H1 (cell line): ENCODE data around the gene NXPH1. TPM values are rescaled to one million over a fixed set of nuclear protein-coding genes. Genes with fewer than 3 reads are reported as not detected.

Experiments used
- NANOG ChIP-seq: IDR thresholded peaks from 2 replicates; pipeline ENCODE4 v1.6.1; 2011; ENCODE audit warnings: low read length, low read depth, mild to moderate bottlenecking, inconsistent platforms; ENCODE audit not compliant: insufficient read depth, poor library complexity, severe bottlenecking
- RAD21 ChIP-seq, 2 experiments: IDR thresholded peaks in 1 of 2; conservative IDR thresholded peaks in 1 of 2; 2 replicates each; pipeline ENCODE4 v1.6.1; 2011; ENCODE audit warnings: low read depth in 2 of 2, low read length in 2 of 2, improper control_type of control experiment in 1 of 2, inconsistent platforms in 1 of 2, mild to moderate bottlenecking in 1 of 2, moderate library complexity in 1 of 2
- SIRT6 ChIP-seq: IDR thresholded peaks from one replicate; pipeline ENCODE4 v1.7.1; 2012; ENCODE audit warnings: low read length, inconsistent platforms
- TAF7 ChIP-seq: optimal IDR thresholded peaks from 2 replicates; pipeline ENCODE3; 2011; ENCODE audit warnings: low read depth, mild to moderate bottlenecking, inconsistent platforms, low read length, moderate library complexity, borderline replicate concordance
- polyA plus RNA-seq, 7 experiments: library from polyadenylated mRNA; depleted of rRNA in 3 of 7; stranded (reverse) in 5 of 7; unstranded in 2 of 7; fragments of >200 nt in 5 of 7; fragments of 200-250 nt in 2 of 7; gene quantifications; 1 replicate in 5 of 7; 2 replicates in 1 of 7; 4 replicates in 1 of 7; pipeline versions ENCODE4 v1.2.1 to v1.2.3, GENCODE V29; 2011 to 2013; ENCODE audit warnings: missing spikeins in 2 of 7, mixed read lengths in 2 of 7
- total RNA-seq: library from RNA; stranded (reverse); fragmentation: NEBNext Ultra II Directional; extraction: Animal tissue kit (Norgen Biotek cat#: 25700); gene quantifications from 2 replicates; pipeline ENCODE4 v1.2.1, GENCODE V29; 2021
- TF ChIP-seq, protein P1 (sequence below): fragments of 300-600 bp; sonication (generic); IDR thresholded peaks from 2 replicates; pipeline ENCODE4 v1.7.1; 2012; ENCODE audit warnings: low read length, moderate library complexity, mild to moderate bottlenecking, inconsistent platforms; ENCODE audit not compliant: insufficient replicate concordance
- TF ChIP-seq, protein P2 (sequence below): IDR thresholded peaks from 2 replicates; pipeline ENCODE4 v1.6.1; 2012; ENCODE audit warnings: inconsistent platforms
- TF ChIP-seq, protein P3 (sequence below): IDR thresholded peaks from 2 replicates; pipeline ENCODE4 v1.6.1; 2011; ENCODE audit warnings: low read length, improper control_type of control experiment

NXPH1 gene
- total and polyA plus RNA-seq, 2 of the 8 experiments (the other 6 are each of a cell fraction or from before 2014, with no cell fraction given), result 0.14 to 1.0 TPM

DNA sequence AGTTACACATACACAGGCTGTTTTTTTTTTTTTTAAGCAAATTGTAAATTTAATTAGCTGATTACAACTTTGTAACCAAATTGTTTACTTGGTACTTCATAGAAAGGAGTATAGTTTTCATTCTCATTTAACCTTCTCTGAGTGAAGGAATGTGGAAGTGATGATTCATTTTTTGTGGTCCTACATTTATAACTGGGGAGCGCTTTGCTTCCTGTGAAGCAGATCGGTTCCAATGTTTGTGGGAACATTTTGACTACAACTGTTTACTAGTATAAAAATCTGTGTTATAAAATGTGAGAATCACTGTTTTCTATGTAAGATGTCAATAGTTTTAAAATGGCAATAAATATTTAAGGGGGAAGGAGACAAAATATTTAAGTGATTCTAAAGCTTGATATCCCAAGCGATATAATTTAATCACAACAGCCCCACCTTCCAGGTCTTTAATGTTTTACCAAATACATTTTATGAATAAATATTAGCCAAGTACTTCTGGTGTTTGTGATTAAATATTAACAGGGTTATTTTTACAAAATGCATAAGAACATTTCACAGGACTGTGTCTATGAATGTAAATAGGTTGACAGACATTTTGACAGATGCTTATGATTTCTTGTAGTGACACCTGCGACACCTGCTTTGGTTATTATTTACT lies 57.1 kb downstream of the NXPH1 start (continued):
- TF ChIP-seq, protein P1, sequence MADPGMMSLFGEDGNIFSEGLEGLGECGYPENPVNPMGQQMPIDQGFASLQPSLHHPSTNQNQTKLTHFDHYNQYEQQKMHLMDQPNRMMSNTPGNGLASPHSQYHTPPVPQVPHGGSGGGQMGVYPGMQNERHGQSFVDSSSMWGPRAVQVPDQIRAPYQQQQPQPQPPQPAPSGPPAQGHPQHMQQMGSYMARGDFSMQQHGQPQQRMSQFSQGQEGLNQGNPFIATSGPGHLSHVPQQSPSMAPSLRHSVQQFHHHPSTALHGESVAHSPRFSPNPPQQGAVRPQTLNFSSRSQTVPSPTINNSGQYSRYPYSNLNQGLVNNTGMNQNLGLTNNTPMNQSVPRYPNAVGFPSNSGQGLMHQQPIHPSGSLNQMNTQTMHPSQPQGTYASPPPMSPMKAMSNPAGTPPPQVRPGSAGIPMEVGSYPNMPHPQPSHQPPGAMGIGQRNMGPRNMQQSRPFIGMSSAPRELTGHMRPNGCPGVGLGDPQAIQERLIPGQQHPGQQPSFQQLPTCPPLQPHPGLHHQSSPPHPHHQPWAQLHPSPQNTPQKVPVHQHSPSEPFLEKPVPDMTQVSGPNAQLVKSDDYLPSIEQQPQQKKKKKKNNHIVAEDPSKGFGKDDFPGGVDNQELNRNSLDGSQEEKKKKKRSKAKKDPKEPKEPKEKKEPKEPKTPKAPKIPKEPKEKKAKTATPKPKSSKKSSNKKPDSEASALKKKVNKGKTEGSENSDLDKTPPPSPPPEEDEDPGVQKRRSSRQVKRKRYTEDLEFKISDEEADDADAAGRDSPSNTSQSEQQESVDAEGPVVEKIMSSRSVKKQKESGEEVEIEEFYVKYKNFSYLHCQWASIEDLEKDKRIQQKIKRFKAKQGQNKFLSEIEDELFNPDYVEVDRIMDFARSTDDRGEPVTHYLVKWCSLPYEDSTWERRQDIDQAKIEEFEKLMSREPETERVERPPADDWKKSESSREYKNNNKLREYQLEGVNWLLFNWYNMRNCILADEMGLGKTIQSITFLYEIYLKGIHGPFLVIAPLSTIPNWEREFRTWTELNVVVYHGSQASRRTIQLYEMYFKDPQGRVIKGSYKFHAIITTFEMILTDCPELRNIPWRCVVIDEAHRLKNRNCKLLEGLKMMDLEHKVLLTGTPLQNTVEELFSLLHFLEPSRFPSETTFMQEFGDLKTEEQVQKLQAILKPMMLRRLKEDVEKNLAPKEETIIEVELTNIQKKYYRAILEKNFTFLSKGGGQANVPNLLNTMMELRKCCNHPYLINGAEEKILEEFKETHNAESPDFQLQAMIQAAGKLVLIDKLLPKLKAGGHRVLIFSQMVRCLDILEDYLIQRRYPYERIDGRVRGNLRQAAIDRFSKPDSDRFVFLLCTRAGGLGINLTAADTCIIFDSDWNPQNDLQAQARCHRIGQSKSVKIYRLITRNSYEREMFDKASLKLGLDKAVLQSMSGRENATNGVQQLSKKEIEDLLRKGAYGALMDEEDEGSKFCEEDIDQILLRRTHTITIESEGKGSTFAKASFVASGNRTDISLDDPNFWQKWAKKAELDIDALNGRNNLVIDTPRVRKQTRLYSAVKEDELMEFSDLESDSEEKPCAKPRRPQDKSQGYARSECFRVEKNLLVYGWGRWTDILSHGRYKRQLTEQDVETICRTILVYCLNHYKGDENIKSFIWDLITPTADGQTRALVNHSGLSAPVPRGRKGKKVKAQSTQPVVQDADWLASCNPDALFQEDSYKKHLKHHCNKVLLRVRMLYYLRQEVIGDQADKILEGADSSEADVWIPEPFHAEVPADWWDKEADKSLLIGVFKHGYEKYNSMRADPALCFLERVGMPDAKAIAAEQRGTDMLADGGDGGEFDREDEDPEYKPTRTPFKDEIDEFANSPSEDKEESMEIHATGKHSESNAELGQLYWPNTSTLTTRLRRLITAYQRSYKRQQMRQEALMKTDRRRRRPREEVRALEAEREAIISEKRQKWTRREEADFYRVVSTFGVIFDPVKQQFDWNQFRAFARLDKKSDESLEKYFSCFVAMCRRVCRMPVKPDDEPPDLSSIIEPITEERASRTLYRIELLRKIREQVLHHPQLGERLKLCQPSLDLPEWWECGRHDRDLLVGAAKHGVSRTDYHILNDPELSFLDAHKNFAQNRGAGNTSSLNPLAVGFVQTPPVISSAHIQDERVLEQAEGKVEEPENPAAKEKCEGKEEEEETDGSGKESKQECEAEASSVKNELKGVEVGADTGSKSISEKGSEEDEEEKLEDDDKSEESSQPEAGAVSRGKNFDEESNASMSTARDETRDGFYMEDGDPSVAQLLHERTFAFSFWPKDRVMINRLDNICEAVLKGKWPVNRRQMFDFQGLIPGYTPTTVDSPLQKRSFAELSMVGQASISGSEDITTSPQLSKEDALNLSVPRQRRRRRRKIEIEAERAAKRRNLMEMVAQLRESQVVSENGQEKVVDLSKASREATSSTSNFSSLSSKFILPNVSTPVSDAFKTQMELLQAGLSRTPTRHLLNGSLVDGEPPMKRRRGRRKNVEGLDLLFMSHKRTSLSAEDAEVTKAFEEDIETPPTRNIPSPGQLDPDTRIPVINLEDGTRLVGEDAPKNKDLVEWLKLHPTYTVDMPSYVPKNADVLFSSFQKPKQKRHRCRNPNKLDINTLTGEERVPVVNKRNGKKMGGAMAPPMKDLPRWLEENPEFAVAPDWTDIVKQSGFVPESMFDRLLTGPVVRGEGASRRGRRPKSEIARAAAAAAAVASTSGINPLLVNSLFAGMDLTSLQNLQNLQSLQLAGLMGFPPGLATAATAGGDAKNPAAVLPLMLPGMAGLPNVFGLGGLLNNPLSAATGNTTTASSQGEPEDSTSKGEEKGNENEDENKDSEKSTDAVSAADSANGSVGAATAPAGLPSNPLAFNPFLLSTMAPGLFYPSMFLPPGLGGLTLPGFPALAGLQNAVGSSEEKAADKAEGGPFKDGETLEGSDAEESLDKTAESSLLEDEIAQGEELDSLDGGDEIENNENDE, result no peak
- TF ChIP-seq TAF7 (no peak), SIRT6 (no peak), RAD21 (IDR thresholded peaks at IDR 0.05 in 1 of 2, conservative IDR thresholded peaks at IDR 0.05 in 1 of 2; ENCODE audit: low read depth in 2 of 2, low read length in 2 of 2) (no peak), NANOG (no peak)
- TF ChIP-seq, protein P2, sequence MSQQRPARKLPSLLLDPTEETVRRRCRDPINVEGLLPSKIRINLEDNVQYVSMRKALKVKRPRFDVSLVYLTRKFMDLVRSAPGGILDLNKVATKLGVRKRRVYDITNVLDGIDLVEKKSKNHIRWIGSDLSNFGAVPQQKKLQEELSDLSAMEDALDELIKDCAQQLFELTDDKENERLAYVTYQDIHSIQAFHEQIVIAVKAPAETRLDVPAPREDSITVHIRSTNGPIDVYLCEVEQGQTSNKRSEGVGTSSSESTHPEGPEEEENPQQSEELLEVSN, result no peak
- TF ChIP-seq, protein P3, sequence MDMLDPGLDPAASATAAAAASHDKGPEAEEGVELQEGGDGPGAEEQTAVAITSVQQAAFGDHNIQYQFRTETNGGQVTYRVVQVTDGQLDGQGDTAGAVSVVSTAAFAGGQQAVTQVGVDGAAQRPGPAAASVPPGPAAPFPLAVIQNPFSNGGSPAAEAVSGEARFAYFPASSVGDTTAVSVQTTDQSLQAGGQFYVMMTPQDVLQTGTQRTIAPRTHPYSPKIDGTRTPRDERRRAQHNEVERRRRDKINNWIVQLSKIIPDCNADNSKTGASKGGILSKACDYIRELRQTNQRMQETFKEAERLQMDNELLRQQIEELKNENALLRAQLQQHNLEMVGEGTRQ, result no peak
